ENCODE measurements around the gene ZNF384. TPM values are rescaled to one million over a fixed set of nuclear protein-coding genes. Genes with fewer than 3 reads are reported as not detected.
A peak's percentile ranks its signal among the peaks of the same experiment; 100 is the strongest.

ZNF384 gene
- total and polyA plus RNA-seq, 2 of the 8 experiments (the other 6 are each of a cell fraction or from before 2014, with no cell fraction given): 59.0 to 59.6 TPM

GRCh38 chr12:6652391-6652790 is 36.8 kb downstream of the ZNF384 start:
- H3K27ac ChIP-seq (ENCODE audit: low read depth, low read length): no peak overlapping the region
- peaks cover 4 to 35% (median 21%) of the 10 kb centered on the region in 4 experiments; a peak in 6 of 8 replicates for H3K36me3 ChIP-seq (ENCODE audit: control insufficient read depth in 2 of 4, insufficient read depth in 4 of 4, low read length in 3 of 4)
- no peak overlapping the region for H4K5ac ChIP-seq (ENCODE audit: insufficient read length, low read depth, low read length)
- H3K79me2 ChIP-seq (ENCODE audit: control insufficient read depth in 1 of 2, insufficient read depth in 2 of 2, low read length in 2 of 2): no peaks in the 10 kb centered on the region
- TF ChIP-seq RNF2 (IDR thresholded peaks at IDR 0.05; ENCODE audit: borderline replicate concordance, low read depth, low read length, missing control alignments, poor library complexity, severe bottlenecking): no peak
- peak in 1 of 2 experiments; percentile 23; a peak in 1 of 4 replicates for TF ChIP-seq RAD21 (IDR thresholded peaks at IDR 0.05 in 1 of 2, conservative IDR thresholded peaks at IDR 0.05 in 1 of 2; ENCODE audit: low read depth in 2 of 2, low read length in 2 of 2)
- no peak overlapping the region for H4K91ac ChIP-seq (replicated peaks; ENCODE audit: insufficient read length, low read length)
- no peak overlapping the region for H3K56ac ChIP-seq (replicated peaks; ENCODE audit: insufficient read length, low read depth, low read length)
- no peak overlapping the region for H3K14ac ChIP-seq (ENCODE audit: insufficient read length)
- no peak overlapping the region for H3K4ac ChIP-seq (replicated peaks; ENCODE audit: insufficient read length, low read depth, low read length)
- H3K4me3 ChIP-seq (ENCODE audit: extremely low read depth in 1 of 4, insufficient read depth in 2 of 4, low read depth in 3 of 4, low read length in 4 of 4): no peak overlapping the region
- H3K9me3 ChIP-seq (ENCODE audit: insufficient read depth in 2 of 2, low read depth in 1 of 2, low read length in 1 of 2): no peaks in the 10 kb centered on the region
- POLR2A ChIA-PET (ENCODE audit: partially characterized antibody): interaction anchor here (0.8 to 1.7 kb wide), 6 partner anchors 9 to 121 kb away, joined by 3 to 7 read pairs (median 4); partner anchors contain the start of gene ZNF384
- H3K23ac ChIP-seq (ENCODE audit: insufficient read length): no peak overlapping the region
- no peaks in the 10 kb centered on the region for H3K23me2 ChIP-seq (ENCODE audit: low read depth, low read length)
- no peak overlapping the region for H2AFZ ChIP-seq (ENCODE audit: low read length)
- CTCF ChIA-PET (ENCODE audit: partially characterized antibody): interaction anchor here (0.6 to 2.3 kb wide), 12 partner anchors 9 to 91 kb away, joined by 3 to 12 read pairs (median 4); partner anchors contain the start of gene LPAR5
- no peak overlapping the region for H4K8ac ChIP-seq (ENCODE audit: extremely low read depth, insufficient read depth, low read length)
- no peaks in the 10 kb centered on the region for H3K79me1 ChIP-seq (ENCODE audit: low read depth, low read length)
- no peak overlapping the region for H2BK5ac ChIP-seq (ENCODE audit: low read depth, low read length)
- WGBS, 2 experiments (ENCODE audit: extremely low coverage in 1 of 2, insufficient coverage in 1 of 2, insufficient read length in 1 of 2, insufficient replicate concordance in 2 of 2, low coverage in 1 of 2, low lambda C conversion rate in 2 of 2, missing lambda C conversion rate in 1 of 2): 95% methylated on average over 12 of the region's 12 CpGs; no CpG with 5 or more reads in 1 of the 2 experiments
- FAIRE-seq (no peak), DNase-seq (ENCODE audit: low read depth in 1 of 2, low spot score in 2 of 2) (no peak)
- H4K20me1 ChIP-seq (replicated peaks in 1 of 2; ENCODE audit: control insufficient read depth in 1 of 2, insufficient read depth in 2 of 2, low read length in 2 of 2): no peaks in the 10 kb centered on the region
- H2BK120ac ChIP-seq (replicated peaks; ENCODE audit: low read depth, low read length): no peak overlapping the region
- no peak overlapping the region for H3K18ac ChIP-seq (ENCODE audit: extremely low read depth, low read length)
- H3K9ac ChIP-seq (replicated peaks in 1 of 4; ENCODE audit: extremely low read depth in 1 of 4, low read depth in 3 of 4, low read length in 3 of 4): no peak overlapping the region
- no peak overlapping the region for H2BK20ac ChIP-seq (ENCODE audit: low read length)
- no peak overlapping the region for H2BK12ac ChIP-seq (ENCODE audit: low read depth, low read length)
- H3K27me3 ChIP-seq (replicated peaks in 1 of 4; ENCODE audit: control insufficient read depth in 3 of 4, extremely low read depth in 1 of 4, insufficient read depth in 3 of 4, low read length in 3 of 4): no peaks in the 10 kb centered on the region
- H3K4me2 ChIP-seq (ENCODE audit: insufficient read depth in 1 of 2, low read depth in 2 of 2, low read length in 2 of 2): no peak overlapping the region
- no peak overlapping the region for H2AK5ac ChIP-seq (ENCODE audit: low read depth, low read length)
- H3K4me1 ChIP-seq (replicated peaks in 1 of 4; ENCODE audit: control insufficient read depth in 3 of 4, insufficient read depth in 4 of 4, low read length in 3 of 4): no peaks in the 10 kb centered on the region
- H2BK15ac ChIP-seq (ENCODE audit: low read length): no peak overlapping the region

All from H1 (cell line).